ENCODE results near the gene GMPPB.
A peak's percentile ranks its signal among the peaks of the same experiment; 100 is the strongest.

Gene GMPPB

GRCh38 chr3:49732597-49732996, 8.8 kb upstream of the GMPPB start:
- Histone ChIP-seq H3K4me3 (no peak overlapping the region), H3K27ac (no peak overlapping the region)

- H3K4me3 ChIP-seq: no peak overlapping the region
- no peak overlapping the region for H3K27ac ChIP-seq
Measured at GRCh38 chr3:49729966-49730609, 6.3 kb upstream of the GMPPB start.

- Histone ChIP-seq H3K4me3 (no peak overlapping the region), H3K27ac (no peak overlapping the region)
Measured at GRCh38 chr3:49727924-49728361, 4.2 kb upstream of the GMPPB start.

GRCh38 chr3:49727154-49727923, 3.6 kb upstream of the GMPPB start:
- peak overlapping the region in 1 of 21 experiments; percentile 28 for H3K27ac ChIP-seq

GRCh38 chr3:49725906-49726681, 2.3 kb upstream of the GMPPB start:
- peak overlapping the region in 2 of 21 experiments; percentile 90 to 98 for H3K27ac ChIP-seq
- H3K4me3 ChIP-seq: no peak overlapping the region

More at GRCh38 chr3:49727154-49727923, 3.6 kb upstream of the GMPPB start:
- H3K4me3 ChIP-seq: no peak overlapping the region

GRCh38 chr3:49724586-49724985, 835 bp upstream of the GMPPB start:
- Histone ChIP-seq H3K4me3 (peak overlapping the region; percentile 77 to 99 (median 90)), H3K27ac (peak overlapping the region in 19 of 21 experiments; percentile 60 to 98 (median 93))

GRCh38 chr3:49723296-49723627, 489 bp downstream of the GMPPB start:
- peak overlapping the region; percentile 77 to 99 (median 90) for H3K4me3 ChIP-seq
- H3K27ac ChIP-seq: peak overlapping the region; percentile 65 to 98 (median 94)

GRCh38 chr3:49722896-49723295, 855 bp downstream of the GMPPB start:
- Histone ChIP-seq H3K4me3 (peak overlapping the region; percentile 77 to 99 (median 90)), H3K27ac (peak overlapping the region in 20 of 21 experiments; percentile 87 to 98 (median 94))

- Histone ChIP-seq H3K27ac (peak overlapping the region in 8 of 21 experiments; percentile 90 to 98 (median 94)), H3K4me3 (peak overlapping the region in 2 of 7 experiments; percentile 77 to 90)
Measured at GRCh38 chr3:49721896-49722781, 1.6 kb downstream of the GMPPB start.

GRCh38 chr3:49721596-49721895, 2.2 kb downstream of the GMPPB start:
- Histone ChIP-seq H3K4me3 (no peak overlapping the region), H3K27ac (no peak overlapping the region)

- H3K4me3 ChIP-seq: no peak overlapping the region
- H3K27ac ChIP-seq: no peak overlapping the region
Measured at GRCh38 chr3:49720855-49721595, 2.7 kb downstream of the GMPPB start.

- Histone ChIP-seq H3K27ac (peak within 1 kb of the TSS in 11 of 21 experiments; percentile 12 to 86 (median 55)), H3K4me3 (peak within 1 kb of the TSS; percentile 36 to 52 (median 41))
Measured at GRCh38 chr3:49719214-49719884, 4.4 kb downstream of the GMPPB start, which contains the start of gene AMIGO3. TSS of gene AMIGO3 (minus strand) at chr3:49719684. CDS start at chr3:49719465, 219 bp downstream.

- H3K27ac ChIP-seq: peak overlapping the region in 8 of 21 experiments; percentile 12 to 86 (median 60)
- peak overlapping the region; percentile 36 to 52 (median 41) for H3K4me3 ChIP-seq
Measured at GRCh38 chr3:49718858-49719213, 4.9 kb downstream of the GMPPB start.

- no peak overlapping the region for H3K27ac ChIP-seq
- peak overlapping the region in 3 of 7 experiments; percentile 48 to 52 (median 50) for H3K4me3 ChIP-seq
Measured at GRCh38 chr3:49717959-49718857, 5.5 kb downstream of the GMPPB start.

- H3K27ac ChIP-seq: no peak overlapping the region
- no peak overlapping the region for H3K4me3 ChIP-seq
Measured at GRCh38 chr3:49717211-49717958, 6.4 kb downstream of the GMPPB start.

- no peak overlapping the region for H3K4me3 ChIP-seq
- H3K27ac ChIP-seq: no peak overlapping the region
Measured at GRCh38 chr3:49716691-49717210, 7.0 kb downstream of the GMPPB start.
